SK-N-SH treated with all-trans-retinoic acid at 6 μM for 48 hours (cell line): Measurements from ENCODE around the gene ADAMTS5.

ENCODE experiments used
- ARNTL ChIP-seq: fragments of 450-650 bp; formaldehyde crosslinking; IDR thresholded peaks from 2 replicates; pipeline ENCODE4 v1.5.0; 2020; ENCODE audit warnings: low read depth, mild to moderate bottlenecking, moderate library complexity, borderline replicate concordance
- OSR1 ChIP-seq: fragments of 250-450 bp; sonication (Bioruptor Pico); IDR thresholded peaks from 2 replicates; pipeline ENCODE4 v1.8.0; 2022; ENCODE audit warnings: moderate library complexity, mild to moderate bottlenecking, inconsistent platforms
- PPARA ChIP-seq: fragments of 250-450 bp; sonication (Bioruptor Pico); IDR thresholded peaks from 2 replicates; pipeline ENCODE4 v1.5.0; 2020; ENCODE audit warnings: mild to moderate bottlenecking, borderline replicate concordance
- RARB ChIP-seq: fragments of 250-450 bp; sonication (Bioruptor Pico); IDR thresholded peaks from 2 replicates; pipeline ENCODE4 v1.8.0; 2021; ENCODE audit warnings: mild to moderate bottlenecking, moderate library complexity
- TCF4 ChIP-seq: fragments of 250-450 bp; sonication (Bioruptor Pico); IDR thresholded peaks from 2 replicates; pipeline ENCODE4 v1.8.0; 2021; ENCODE audit warnings: mild to moderate bottlenecking, moderate library complexity, borderline replicate concordance
- TOX ChIP-seq: fragments of 250-450 bp; sonication (Bioruptor Pico); IDR thresholded peaks from 2 replicates; pipeline ENCODE4 v1.8.0; 2021; ENCODE audit warnings: mild to moderate bottlenecking, moderate library complexity, borderline replicate concordance
- ZFP3 ChIP-seq: fragments of 250-450 bp; sonication (Bioruptor Pico); IDR thresholded peaks from 2 replicates; pipeline ENCODE4 v1.5.0; 2020; ENCODE audit warnings: mild to moderate bottlenecking, moderate library complexity
- ZFP30 ChIP-seq: fragments of 450-650 bp; formaldehyde crosslinking; IDR thresholded peaks from 2 replicates; pipeline ENCODE4 v1.5.0; 2022; ENCODE audit warnings: mild to moderate bottlenecking, moderate library complexity
- ZNF70 ChIP-seq: fragments of 450-650 bp; formaldehyde crosslinking; IDR thresholded peaks from 2 replicates; pipeline ENCODE4 v1.5.0; 2020; ENCODE audit warnings: mild to moderate bottlenecking, moderate library complexity
- TF ChIP-seq, protein P1 (sequence below): fragments of 250-450 bp; sonication (Bioruptor Pico); IDR thresholded peaks from 2 replicates; pipeline ENCODE4 v1.5.1; 2021; ENCODE audit warnings: mild to moderate bottlenecking, moderate library complexity
- TF ChIP-seq, protein P2 (sequence below): fragments of 250-450 bp; sonication (Bioruptor Pico); IDR thresholded peaks from 2 replicates; pipeline ENCODE4 v1.5.1; 2020; ENCODE audit warnings: low read depth, mild to moderate bottlenecking, moderate library complexity
- TF ChIP-seq, protein P3 (sequence below): fragments of 250-450 bp; sonication (Bioruptor Pico); IDR thresholded peaks from 2 replicates; pipeline ENCODE4 v1.8.0; 2020; ENCODE audit warnings: mild to moderate bottlenecking, moderate library complexity, borderline replicate concordance

DNA sequence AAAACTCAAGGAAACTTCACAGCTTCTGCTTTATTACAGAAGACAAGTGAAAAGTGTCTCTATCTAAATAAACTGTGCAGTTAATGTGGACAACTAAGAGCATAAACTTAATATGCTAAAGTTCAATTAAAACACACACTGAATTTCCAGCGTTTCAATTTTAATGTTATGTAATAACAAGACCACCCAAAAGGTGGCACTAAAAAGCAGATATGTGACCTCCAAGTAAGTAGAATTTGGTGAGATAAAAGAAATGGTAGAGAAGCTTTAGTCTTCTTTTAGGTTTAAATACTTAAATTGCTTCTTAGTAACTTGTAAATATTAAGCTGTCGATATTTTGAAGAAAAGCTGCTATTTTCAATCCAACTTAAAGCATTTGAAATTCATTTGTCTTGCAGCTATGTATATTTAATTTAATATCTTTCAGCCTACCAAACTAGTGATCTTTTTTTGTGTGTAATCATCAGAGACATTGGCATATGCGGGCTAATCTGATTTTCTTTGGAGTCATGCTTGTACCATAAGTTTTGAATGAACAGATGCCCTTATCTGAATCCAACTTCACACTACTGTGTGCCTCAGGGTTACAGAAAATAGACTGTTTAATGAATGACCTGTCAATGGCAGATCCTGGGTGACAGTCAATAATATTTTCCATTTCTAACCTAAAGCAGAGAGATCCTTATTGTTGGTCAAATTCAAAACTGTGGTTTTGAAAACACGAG is 85.2 kb downstream of the ADAMTS5 start:
- TF ChIP-seq, protein P1, sequence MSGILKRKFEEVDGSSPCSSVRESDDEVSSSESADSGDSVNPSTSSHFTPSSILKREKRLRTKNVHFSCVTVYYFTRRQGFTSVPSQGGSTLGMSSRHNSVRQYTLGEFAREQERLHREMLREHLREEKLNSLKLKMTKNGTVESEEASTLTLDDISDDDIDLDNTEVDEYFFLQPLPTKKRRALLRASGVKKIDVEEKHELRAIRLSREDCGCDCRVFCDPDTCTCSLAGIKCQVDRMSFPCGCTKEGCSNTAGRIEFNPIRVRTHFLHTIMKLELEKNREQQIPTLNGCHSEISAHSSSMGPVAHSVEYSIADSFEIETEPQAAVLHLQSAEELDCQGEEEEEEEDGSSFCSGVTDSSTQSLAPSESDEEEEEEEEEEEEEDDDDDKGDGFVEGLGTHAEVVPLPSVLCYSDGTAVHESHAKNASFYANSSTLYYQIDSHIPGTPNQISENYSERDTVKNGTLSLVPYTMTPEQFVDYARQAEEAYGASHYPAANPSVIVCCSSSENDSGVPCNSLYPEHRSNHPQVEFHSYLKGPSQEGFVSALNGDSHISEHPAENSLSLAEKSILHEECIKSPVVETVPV (CRISPR knock-in tag): no peak
- TF ChIP-seq, protein P2, sequence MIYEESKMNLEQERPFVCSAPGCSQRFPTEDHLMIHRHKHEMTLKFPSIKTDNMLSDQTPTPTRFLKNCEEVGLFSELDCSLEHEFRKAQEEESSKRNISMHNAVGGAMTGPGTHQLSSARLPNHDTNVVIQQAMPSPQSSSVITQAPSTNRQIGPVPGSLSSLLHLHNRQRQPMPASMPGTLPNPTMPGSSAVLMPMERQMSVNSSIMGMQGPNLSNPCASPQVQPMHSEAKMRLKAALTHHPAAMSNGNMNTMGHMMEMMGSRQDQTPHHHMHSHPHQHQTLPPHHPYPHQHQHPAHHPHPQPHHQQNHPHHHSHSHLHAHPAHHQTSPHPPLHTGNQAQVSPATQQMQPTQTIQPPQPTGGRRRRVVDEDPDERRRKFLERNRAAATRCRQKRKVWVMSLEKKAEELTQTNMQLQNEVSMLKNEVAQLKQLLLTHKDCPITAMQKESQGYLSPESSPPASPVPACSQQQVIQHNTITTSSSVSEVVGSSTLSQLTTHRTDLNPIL (CRISPR knock-in tag): no peak
- TF ChIP-seq ZFP30 (CRISPR knock-in tag): no peak
- no peak for TF ChIP-seq PPARA (CRISPR knock-in tag)
- TF ChIP-seq, protein P3, sequence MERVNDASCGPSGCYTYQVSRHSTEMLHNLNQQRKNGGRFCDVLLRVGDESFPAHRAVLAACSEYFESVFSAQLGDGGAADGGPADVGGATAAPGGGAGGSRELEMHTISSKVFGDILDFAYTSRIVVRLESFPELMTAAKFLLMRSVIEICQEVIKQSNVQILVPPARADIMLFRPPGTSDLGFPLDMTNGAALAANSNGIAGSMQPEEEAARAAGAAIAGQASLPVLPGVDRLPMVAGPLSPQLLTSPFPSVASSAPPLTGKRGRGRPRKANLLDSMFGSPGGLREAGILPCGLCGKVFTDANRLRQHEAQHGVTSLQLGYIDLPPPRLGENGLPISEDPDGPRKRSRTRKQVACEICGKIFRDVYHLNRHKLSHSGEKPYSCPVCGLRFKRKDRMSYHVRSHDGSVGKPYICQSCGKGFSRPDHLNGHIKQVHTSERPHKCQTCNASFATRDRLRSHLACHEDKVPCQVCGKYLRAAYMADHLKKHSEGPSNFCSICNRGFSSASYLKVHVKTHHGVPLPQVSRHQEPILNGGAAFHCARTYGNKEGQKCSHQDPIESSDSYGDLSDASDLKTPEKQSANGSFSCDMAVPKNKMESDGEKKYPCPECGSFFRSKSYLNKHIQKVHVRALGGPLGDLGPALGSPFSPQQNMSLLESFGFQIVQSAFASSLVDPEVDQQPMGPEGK (CRISPR knock-in tag): no peak
- TF ChIP-seq RARB (CRISPR knock-in tag): no peak
- no peak for TF ChIP-seq ZFP3 (CRISPR knock-in tag)
- no peak for TF ChIP-seq OSR1 (CRISPR knock-in tag)
- TF ChIP-seq TOX: no peak
- no peak for TF ChIP-seq TCF4 (CRISPR knock-in tag)
- TF ChIP-seq ARNTL (CRISPR knock-in tag): no peak
- no peak for TF ChIP-seq ZNF70
